OCI-LY1 (cell line): ENCODE measurements around the gene HRK.
A peak's percentile ranks its signal among the peaks of the same experiment; 100 is the strongest.

Experiments used
- H2AFZ ChIP-seq: fragments of 200-600 bp; sonication (generic), shearing (Covaris generic); 2 replicates; pipeline ENCODE4 v1.6.0; 2014; ENCODE audit warnings: antibody characterized with exemption, mild to moderate bottlenecking, low read length
- H3F3A ChIP-seq: fragments of 200-600 bp; sonication (generic), shearing (Covaris generic); 2 replicates; pipeline ENCODE4 v1.6.0; 2014; ENCODE audit warnings: mild to moderate bottlenecking, antibody characterized with exemption, low read length, moderate library complexity; ENCODE audit not compliant: insufficient read depth
- H3K27ac ChIP-seq: fragments of 200-600 bp; sonication (generic); 2 replicates; pipeline ENCODE4 v1.5.1; 2014; ENCODE audit warnings: low read length, mixed run types, mild to moderate bottlenecking, low read depth; ENCODE audit not compliant: poor library complexity, severe bottlenecking
- H3K27me3 ChIP-seq: fragments of 200-600 bp; sonication (generic); 2 replicates; pipeline ENCODE4 v1.6.0; 2014; ENCODE audit warnings: antibody characterized with exemption, mild to moderate bottlenecking, low read length, moderate library complexity; ENCODE audit not compliant: insufficient read depth
- H3K36me3 ChIP-seq: fragments of 200-600 bp; sonication (generic); 2 replicates; pipeline ENCODE4 v1.6.1; 2014; ENCODE audit warnings: mild to moderate bottlenecking, antibody characterized with exemption, low read length, moderate library complexity, mixed read lengths; ENCODE audit not compliant: insufficient read depth
- H3K4me1 ChIP-seq: fragments of 200-600 bp; sonication (generic); 2 replicates; pipeline ENCODE4 v1.5.1; 2014; ENCODE audit warnings: mild to moderate bottlenecking, low read length, moderate library complexity; ENCODE audit not compliant: insufficient read depth, severe bottlenecking
- H3K4me2 ChIP-seq: fragments of 200-600 bp; sonication (generic), shearing (Covaris generic); 2 replicates; pipeline ENCODE4 v1.6.1; 2014; ENCODE audit warnings: low read length
- H3K4me3 ChIP-seq: fragments of 200-600 bp; sonication (generic); 2 replicates; pipeline ENCODE4 v1.5.1; 2014; ENCODE audit warnings: low read length, low read depth, mild to moderate bottlenecking, mixed read lengths; ENCODE audit not compliant: poor library complexity, severe bottlenecking
- H3K79me2 ChIP-seq: fragments of 200-600 bp; shearing (Covaris generic); 2 replicates; pipeline ENCODE4 v1.6.1; 2016; ENCODE audit warnings: mixed run types, low read length, mixed read lengths; ENCODE audit not compliant: insufficient read depth
- H3K9ac ChIP-seq: fragments of 200-600 bp; sonication (generic), shearing (Covaris generic); 2 replicates; pipeline ENCODE4 v1.6.1; 2014; ENCODE audit warnings: mild to moderate bottlenecking, low read length, mixed read lengths
- H3K9me2 ChIP-seq: fragments of 200-600 bp; sonication (generic), shearing (Covaris generic); 2 replicates; pipeline ENCODE4 v1.6.1; 2014; ENCODE audit warnings: low read depth, mild to moderate bottlenecking, low read length, mixed read lengths
- H3K9me3 ChIP-seq: fragments of 200-600 bp; shearing (Covaris generic); 2 replicates; pipeline ENCODE4 v1.6.1; 2014; ENCODE audit warnings: low read length, mixed read lengths
- H4K20me1 ChIP-seq: fragments of 200-600 bp; sonication (generic), shearing (Covaris generic); 2 replicates; pipeline ENCODE4 v1.6.0; 2016; ENCODE audit warnings: mild to moderate bottlenecking, low read length; ENCODE audit not compliant: insufficient read depth
- EZH2 ChIP-seq: fragments of 200-600 bp; sonication (generic), shearing (Covaris generic); IDR thresholded peaks from 2 replicates; pipeline ENCODE4 v1.8.0; 2017; ENCODE audit warnings: borderline replicate concordance, mixed run types, mild to moderate bottlenecking, antibody characterized with exemption, low read length, moderate library complexity, mixed read lengths
- TF ChIP-seq, protein P1 (sequence below): fragments of 200-600 bp; sonication (generic), shearing (Covaris generic); IDR thresholded peaks from 2 replicates; pipeline ENCODE4 v1.5.1; 2017; ENCODE audit warnings: mild to moderate bottlenecking, antibody characterized with exemption, low read length, moderate library complexity, mixed read lengths

HRK gene

GRCh38 chr12:116910280-116910644 is 29.0 kb upstream of the HRK start:
- TF ChIP-seq, protein P1, sequence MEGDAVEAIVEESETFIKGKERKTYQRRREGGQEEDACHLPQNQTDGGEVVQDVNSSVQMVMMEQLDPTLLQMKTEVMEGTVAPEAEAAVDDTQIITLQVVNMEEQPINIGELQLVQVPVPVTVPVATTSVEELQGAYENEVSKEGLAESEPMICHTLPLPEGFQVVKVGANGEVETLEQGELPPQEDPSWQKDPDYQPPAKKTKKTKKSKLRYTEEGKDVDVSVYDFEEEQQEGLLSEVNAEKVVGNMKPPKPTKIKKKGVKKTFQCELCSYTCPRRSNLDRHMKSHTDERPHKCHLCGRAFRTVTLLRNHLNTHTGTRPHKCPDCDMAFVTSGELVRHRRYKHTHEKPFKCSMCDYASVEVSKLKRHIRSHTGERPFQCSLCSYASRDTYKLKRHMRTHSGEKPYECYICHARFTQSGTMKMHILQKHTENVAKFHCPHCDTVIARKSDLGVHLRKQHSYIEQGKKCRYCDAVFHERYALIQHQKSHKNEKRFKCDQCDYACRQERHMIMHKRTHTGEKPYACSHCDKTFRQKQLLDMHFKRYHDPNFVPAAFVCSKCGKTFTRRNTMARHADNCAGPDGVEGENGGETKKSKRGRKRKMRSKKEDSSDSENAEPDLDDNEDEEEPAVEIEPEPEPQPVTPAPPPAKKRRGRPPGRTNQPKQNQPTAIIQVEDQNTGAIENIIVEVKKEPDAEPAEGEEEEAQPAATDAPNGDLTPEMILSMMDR, result no peak
- TF ChIP-seq EZH2, result no peak
- no peaks in the 10 kb centered on the region for H3K9me2 ChIP-seq
- H3K4me2 ChIP-seq, result peak overlapping the region; percentile 100
- no peaks in the 10 kb centered on the region for H3K27me3 ChIP-seq
- H3K4me1 ChIP-seq, result peaks cover 18% of the 10 kb centered on the region
- no peaks in the 10 kb centered on the region for H4K20me1 ChIP-seq
- H3K4me3 ChIP-seq, result peak overlapping the region; percentile 94
- peak overlapping the region; percentile 72; the same call in 1 of the 2 replicates for H3K9ac ChIP-seq
- H3K36me3 ChIP-seq, result peaks cover 6% of the 10 kb centered on the region; the same call in 1 of the 2 replicates
- H3K27ac ChIP-seq, result no peak overlapping the region
- no peaks in the 10 kb centered on the region for H3F3A ChIP-seq
- H3K9me3 ChIP-seq, result no peaks in the 10 kb centered on the region
- H2AFZ ChIP-seq, result peak overlapping the region; percentile 17; the same call in 1 of the 2 replicates
- H3K79me2 ChIP-seq, result peaks cover 14% of the 10 kb centered on the region

GRCh38 chr12:116906285-116906684 is 25.0 kb upstream of the HRK start:
- Histone ChIP-seq H4K20me1 (no peaks in the 10 kb centered on the region), H2AFZ (no peak overlapping the region), H3F3A (no peaks in the 10 kb centered on the region), H3K4me3 (no peak overlapping the region), H3K36me3 (no peaks in the 10 kb centered on the region), H3K79me2 (peaks cover under 1% of the 10 kb centered on the region), H3K4me1 (peaks cover under 1% of the 10 kb centered on the region), H3K9ac (no peak overlapping the region), H3K4me2 (no peak overlapping the region), H3K9me3 (no peaks in the 10 kb centered on the region), H3K27me3 (no peaks in the 10 kb centered on the region), H3K9me2 (no peaks in the 10 kb centered on the region), H3K27ac (no peak overlapping the region)
- no peak for TF ChIP-seq EZH2
- TF ChIP-seq, protein P1, result no peak

- TF ChIP-seq, protein P1, result no peak
- TF ChIP-seq EZH2, result no peak
- Histone ChIP-seq H3K27ac (no peak overlapping the region), H3K9me3 (no peaks in the 10 kb centered on the region), H3K36me3 (no peaks in the 10 kb centered on the region), H3K9me2 (no peaks in the 10 kb centered on the region), H3K27me3 (no peaks in the 10 kb centered on the region), H2AFZ (no peak overlapping the region), H3K79me2 (no peaks in the 10 kb centered on the region), H3K4me3 (no peak overlapping the region), H3F3A (no peaks in the 10 kb centered on the region), H3K9ac (no peak overlapping the region), H4K20me1 (no peaks in the 10 kb centered on the region), H3K4me1 (peaks cover 5% of the 10 kb centered on the region), H3K4me2 (no peak overlapping the region)
These were observed 22.6 kb upstream of the HRK start for GRCh38 chr12:116903818-116904217.
